ENCODE results near the gene MCC.

DNA sequence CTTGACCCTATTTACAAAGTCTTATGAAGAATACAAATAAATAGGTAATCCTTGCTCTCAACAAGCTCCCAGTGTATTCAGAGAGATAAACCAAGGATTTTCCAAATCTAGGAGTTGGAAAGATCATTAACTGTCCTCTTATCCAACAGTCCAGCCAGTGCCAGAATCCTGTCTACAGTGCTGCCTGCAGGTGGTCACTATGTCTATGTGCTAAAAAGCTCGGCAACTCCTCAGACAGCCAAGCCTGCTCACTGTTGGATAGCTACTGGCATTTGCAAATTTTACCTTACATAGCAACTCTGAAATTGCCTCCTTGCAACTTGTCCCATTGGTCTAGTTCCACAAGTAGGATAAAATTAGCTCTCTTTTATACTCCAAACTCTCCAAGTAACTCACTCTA is 324.2 kb downstream of the MCC start:
- TF ChIP-seq CREB1 (IDR thresholded peaks at IDR 0.05; ENCODE audit: low read depth): no peak
- TF ChIP-seq MAX (IDR thresholded peaks at IDR 0.05): no peak
- no peak for TF ChIP-seq CEBPB (IDR thresholded peaks at IDR 0.05)
- TF ChIP-seq REST (IDR thresholded peaks at IDR 0.05; ENCODE audit: low read depth): no peak
- no peak for TF ChIP-seq TAF1 (IDR thresholded peaks at IDR 0.05; ENCODE audit: low read depth)
- no peak for TF ChIP-seq FOXM1 (IDR thresholded peaks at IDR 0.05; ENCODE audit: borderline replicate concordance, low read depth)
- TF ChIP-seq EP300 (IDR thresholded peaks at IDR 0.05; ENCODE audit: borderline replicate concordance): no peak
- no peak for TF ChIP-seq EGR1 (IDR thresholded peaks at IDR 0.05)
- TF ChIP-seq RAD21 (IDR thresholded peaks at IDR 0.05; ENCODE audit: low read depth): no peak
- TF ChIP-seq TCF12 (IDR thresholded peaks at IDR 0.05; ENCODE audit: low read depth): no peak
- TF ChIP-seq YY1 (IDR thresholded peaks at IDR 0.05; ENCODE audit: low read depth): no peak
- no peak for TF ChIP-seq NFIC (IDR thresholded peaks at IDR 0.05)

All from Ishikawa (cell line).